Measurements from ENCODE around the gene C19orf67.

DNA sequence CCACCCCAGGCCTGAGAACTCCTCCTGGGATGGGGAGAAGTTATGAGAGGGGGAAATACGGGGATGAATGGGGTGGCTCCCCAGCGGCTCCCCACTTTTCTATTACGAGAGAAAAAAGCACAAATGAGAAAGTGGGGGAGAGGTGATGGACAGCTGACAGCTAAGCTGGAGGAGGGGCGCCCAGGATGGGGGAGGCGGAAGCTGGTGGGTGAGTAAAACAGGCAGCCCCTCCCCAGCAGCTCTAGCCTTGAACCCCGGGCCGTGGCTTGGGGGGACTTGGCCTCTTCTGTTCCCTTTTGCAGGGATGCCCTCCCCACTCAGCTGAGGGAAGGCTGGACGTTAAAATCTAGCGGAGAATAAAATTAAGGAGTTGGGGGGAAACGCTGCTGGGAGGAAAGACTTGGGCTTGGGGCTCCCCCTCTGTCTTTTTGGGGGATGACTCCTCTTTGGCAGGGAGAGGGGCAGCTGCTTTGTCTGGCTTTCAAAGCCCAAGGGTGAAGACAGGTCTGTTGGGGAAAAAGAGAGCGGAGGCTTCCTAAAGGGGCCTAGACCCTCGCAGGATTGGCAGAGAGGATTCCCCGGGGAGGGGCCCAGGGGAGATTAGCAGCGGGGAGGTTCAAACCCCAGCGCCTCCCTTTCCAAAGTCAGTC is 6.4 kb upstream of the C19orf67 start:
- TF ChIP-seq, protein P1, sequence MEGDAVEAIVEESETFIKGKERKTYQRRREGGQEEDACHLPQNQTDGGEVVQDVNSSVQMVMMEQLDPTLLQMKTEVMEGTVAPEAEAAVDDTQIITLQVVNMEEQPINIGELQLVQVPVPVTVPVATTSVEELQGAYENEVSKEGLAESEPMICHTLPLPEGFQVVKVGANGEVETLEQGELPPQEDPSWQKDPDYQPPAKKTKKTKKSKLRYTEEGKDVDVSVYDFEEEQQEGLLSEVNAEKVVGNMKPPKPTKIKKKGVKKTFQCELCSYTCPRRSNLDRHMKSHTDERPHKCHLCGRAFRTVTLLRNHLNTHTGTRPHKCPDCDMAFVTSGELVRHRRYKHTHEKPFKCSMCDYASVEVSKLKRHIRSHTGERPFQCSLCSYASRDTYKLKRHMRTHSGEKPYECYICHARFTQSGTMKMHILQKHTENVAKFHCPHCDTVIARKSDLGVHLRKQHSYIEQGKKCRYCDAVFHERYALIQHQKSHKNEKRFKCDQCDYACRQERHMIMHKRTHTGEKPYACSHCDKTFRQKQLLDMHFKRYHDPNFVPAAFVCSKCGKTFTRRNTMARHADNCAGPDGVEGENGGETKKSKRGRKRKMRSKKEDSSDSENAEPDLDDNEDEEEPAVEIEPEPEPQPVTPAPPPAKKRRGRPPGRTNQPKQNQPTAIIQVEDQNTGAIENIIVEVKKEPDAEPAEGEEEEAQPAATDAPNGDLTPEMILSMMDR (conservative IDR thresholded peaks at IDR 0.05; ENCODE audit: low read depth, low read length) = no peak
- TF ChIP-seq EZH2phosphoT487 (IDR thresholded peaks at IDR 0.05; ENCODE audit: borderline replicate concordance, low read length) = no peak
